GM04503 (cell line): Measurements from ENCODE around the gene PPID.
A peak's percentile ranks its signal among the peaks of the same experiment; 100 is the strongest.
"Not testable (repeated sequence)": the region's sequence is repeated elsewhere in the genome, so short reads cannot be mapped to it uniquely, and the experiment has no call there.

Experiments used
- DNase-seq: peaks from one replicate; pipeline ENCODE4 v3.0.0-alpha.2; 2012; ENCODE audit warnings: low read depth

The PPID gene

DNA sequence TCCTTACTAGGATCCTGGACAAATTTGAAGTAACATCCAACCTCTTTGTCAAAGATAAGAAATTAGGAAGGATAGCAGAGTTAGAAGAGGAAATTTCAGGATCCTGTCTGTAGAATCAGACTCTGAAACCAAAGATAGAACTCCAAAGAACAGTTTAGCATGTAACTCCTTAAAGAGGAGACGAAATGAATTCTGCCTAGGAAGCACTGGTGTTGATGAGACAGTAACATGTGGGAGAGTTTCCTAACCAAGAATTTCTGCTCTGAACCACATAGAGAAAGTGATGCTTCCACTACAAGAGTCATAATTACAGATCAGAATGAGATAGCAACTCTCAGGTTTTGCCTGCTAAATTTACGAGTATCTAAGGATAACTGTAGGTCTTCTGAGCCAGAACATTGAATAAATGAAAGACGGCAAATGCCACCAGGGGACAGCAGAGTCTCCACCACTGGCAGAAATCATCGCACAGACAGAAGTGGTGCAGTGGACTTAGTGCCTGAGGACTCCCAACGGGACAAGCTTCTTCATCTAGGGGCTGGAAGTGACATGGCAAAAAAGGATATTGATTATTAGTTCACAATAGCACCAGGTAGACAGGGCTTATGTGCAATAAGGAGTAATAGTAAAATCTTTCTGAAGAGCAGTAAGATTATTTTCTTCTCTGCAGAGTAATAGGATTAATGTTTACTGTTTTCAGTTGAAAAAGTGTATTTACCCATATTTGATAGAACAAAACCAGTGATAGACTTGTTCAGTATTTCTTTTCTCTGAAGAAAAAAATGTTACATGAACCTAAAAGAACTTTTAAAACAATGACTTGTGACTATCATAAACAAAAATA, 6.7 kb upstream of the PPID start:
- no peak for DNase-seq

DNA sequence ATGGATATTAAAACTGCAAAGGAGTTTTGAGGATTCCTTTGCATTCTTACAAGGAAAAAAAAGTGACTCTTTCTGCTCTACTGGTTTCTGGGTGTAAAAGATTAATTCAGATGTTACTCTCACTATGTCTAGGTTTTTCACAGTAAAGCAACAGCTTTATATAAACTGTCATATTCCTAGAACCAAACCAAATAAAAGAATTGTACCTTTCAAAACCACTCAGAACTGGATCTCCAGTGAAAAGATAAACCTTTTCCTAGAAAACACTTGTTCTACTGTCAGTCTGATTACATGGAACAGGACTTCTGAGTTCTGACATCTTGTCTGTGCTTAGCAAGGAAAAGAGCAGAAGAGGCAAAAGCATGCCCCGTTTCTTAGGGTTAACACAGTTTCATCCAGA, 5.0 kb upstream of the PPID start:
- no peak for DNase-seq

DNA sequence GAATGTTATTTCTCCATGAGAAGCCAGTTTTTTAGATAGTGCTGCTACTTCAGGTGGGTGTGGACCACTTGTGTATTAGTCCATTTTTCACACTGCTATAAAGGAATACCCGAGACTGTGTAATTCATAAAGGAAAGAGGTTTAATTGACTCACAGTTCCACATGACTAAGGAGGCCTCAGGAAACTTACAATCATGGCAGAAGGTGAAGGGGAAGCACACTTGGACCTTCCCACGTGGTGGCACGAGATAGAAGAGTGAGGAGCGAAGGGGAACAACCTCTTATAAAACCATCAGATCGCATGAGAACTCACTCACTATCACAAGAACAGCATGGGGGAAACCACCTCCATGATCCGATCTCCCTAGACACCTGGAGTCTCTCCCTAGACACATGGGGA, 3.4 kb upstream of the PPID start:
- DNase-seq: no peak

DNA sequence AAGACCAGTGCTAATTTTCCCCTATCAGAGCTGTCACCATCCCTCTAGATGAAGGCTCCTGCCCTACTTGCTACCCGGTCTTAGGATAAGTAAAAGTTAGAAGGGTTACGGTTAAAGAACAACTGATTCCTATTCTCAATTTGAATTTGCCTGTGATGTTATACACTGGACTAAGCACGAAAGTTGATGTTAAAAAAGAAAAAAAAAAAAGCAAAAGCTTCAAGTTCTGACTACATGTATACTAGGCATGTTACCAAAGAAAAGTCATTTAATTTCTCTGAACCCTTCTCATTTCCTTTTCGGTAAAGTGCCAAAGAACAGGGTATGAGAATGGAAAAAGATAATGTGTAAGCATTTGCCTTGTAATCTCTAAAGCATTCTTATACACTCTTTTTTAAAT, 1.4 kb upstream of the PPID start:
- DNase-seq: no peak

DNA sequence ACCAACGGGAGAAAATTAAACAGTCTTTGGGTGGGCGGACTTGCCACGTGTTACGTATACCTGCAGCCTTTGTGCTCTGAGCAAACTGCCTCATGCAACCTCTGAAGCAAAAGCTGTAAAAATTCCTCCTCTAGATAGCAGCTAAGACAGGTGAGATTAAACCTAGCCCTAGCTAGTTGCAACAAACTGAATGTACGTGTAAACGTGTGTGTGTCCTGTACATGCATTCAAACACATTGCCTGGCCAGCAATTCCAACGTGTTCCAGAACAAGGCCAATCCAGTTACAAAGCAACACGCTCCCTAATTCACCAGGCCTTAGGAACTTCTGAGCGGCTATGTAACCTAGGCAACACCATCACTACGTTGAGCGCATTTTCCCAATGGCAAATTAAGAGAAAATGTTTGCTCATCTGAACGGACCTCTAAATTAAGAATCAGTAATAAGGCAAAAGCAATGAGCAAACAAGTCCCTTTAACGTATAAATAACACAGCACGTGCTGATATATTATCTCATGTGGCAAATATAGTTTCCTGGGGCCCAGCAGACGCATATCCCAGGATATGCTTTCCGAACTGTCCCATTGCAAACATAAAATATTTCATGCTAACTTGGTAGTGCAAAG, 792 bp downstream of the PPID start:
- DNase-seq: no peak

DNA sequence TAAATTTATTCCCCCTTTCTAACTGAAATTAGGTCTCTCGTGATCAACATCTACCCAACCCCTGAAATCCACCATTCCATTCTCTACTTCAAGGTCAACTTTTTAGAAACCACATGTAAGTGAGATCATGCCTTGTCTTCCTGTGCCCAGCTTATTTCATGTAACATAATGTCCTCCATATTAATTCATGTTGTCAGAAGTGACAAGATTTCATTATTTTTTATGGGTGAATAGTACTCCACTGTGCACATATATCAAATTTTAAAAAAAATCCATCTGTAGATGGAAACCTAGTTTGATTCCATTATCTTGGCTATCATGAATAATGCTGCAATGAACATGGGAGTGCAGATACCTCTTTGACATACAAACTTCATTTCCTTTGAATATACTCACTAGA, 1.5 kb downstream of the PPID start:
- no peak for DNase-seq

DNA sequence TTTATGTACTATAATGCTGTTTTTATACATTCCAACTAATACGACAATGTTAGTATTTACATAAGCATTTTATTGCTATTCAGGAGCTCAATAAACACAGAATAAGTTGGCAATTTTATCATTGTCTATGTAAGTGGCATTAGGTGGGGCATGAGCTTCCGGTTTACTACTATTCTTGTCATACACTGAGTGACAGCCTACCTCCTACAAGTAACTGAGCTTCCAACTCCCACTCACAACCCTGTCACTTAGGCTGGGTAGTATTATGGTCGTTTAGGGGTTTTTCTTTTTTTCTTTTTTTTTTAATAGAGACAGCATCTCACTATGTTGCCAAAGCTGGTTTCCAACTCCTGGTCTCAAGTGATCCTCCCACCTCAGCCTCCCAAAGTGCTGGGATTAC, 7.4 kb downstream of the PPID start:
- no peak for DNase-seq

DNA sequence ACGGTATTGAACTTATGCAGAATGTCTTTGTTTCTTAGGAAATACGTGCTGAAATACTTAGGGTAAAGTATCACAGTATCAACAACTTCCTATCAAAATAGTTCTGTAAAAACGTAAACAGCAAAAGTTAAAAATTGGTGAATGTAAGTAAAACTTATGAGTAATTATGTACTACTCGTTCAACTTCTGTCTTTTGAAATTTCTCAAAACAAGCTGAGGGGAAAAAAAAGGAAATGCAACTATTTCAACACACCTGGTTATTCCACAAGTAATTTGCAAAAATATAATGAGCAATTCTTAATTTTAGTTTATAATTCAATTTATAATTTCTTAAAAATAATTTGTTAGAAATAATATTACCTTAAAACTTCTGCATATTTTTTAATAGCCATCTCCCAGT, 8.3 kb downstream of the PPID start:
- DNase-seq: no peak

DNA sequence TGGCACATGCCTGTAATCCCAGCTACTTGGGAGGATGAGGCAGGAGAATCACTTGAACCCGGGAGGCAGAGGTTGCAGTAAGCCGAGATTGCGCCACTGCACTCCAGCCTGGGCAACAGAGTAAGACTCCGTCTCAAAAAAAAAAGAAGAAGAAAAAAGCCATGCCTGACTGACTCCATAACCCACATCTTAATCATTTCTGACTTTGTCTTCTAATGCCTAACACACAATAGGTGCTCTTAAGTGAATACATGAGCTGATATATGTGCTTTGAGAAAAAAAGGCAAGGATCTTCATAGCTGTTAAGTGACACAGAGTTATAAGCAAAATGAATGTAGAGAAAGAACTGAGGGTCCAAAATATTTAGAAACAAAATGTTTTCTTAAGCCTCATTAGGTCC, 10.6 kb downstream of the PPID start:
- not testable (repeated sequence) for DNase-seq

DNA sequence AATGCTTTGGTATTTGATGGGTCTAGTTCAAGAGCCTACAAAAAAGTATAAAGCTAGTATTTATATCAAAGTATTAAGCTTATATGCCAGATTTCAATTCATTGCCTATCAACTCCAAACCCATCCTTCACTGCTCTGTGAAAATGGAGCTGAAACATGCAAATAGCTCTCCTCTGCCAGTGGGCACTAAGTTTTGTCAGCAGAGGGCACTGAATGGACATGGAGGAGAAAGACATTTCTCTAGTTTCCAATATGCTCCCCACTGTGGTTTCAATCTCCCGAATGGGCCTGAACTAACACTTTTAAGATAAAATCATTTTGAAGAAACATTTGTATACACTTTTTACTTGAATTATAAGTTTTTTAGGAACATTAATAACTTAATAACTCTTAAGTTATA, 12.4 kb downstream of the PPID start:
- DNase-seq: no peak

DNA sequence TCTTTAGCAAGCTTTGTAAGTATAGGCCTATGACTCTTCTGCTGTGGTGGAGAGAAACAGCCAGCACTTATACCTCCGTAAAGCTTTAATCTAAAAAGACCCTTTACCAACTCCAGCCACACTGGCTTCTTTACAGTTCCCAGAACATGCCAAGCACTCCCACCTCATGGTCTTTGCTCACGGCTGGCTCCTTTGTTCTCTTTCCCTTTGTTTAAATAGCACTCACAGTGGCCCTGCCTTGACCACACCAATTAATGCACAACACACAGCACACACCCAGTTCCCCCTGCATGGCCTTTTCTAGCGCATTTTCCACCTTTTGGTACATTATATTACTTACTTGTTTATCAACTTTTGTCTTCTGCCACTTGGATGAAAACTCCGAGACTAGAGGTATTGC, 18.9 kb downstream of the PPID start:
- DNase-seq: no peak

DNA sequence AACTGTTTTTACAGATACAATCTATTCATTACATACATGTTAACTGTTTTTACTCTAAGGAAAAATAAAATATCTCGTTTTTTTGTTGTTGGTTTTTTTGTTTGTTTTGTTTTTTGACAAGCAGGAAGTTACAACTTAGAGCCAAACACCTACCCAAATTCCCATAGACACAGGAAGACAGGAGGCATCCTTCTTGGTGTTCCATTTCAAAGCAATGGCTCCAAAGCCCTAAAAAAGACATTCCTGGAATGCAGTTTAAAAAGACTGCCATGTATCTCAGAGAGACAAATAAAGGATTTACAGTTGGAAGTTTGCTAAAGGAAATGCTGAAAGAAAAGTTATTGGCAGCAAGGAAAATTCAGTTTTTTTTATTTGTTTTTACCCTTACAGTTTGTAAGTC, 34.4 kb downstream of the PPID start:
- DNase-seq: no peak

DNA sequence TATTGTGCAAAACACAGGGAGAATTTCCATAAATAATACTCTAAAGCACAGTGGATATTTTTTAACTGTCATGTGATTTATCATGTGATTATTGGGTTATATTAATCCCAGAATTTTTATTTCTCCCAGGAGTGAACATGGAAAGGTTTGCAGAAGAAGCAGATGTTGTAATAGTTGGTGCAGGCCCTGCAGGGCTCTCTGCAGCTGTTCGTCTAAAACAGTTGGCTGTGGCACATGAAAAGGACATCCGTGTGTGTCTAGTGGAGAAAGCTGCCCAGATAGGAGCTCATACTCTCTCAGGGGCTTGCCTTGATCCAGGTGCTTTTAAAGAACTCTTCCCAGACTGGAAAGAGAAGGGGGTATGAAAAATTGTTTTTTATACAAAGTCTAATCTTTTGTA, 41.1 kb downstream of the PPID start:
- DNase-seq: no peak

DNA sequence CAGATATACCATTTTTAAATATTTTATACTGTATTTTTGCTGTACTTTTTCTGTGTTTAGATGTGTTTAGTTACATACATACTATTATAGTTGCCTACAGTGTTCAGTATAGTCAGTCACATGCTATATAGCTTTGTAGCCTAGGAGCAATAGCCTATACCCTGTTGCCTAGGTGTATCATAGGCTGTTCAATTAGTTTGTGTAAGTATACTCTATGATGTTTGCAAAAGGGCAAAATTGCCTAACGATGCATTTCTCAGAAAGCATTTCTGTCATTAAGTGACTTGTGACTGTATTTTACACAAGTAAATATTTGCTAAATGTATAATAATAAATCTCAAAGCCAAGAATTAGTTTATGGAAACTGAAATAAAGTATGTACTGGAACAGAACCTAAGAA, 41.6 kb downstream of the PPID start:
- DNase-seq: no peak

DNA sequence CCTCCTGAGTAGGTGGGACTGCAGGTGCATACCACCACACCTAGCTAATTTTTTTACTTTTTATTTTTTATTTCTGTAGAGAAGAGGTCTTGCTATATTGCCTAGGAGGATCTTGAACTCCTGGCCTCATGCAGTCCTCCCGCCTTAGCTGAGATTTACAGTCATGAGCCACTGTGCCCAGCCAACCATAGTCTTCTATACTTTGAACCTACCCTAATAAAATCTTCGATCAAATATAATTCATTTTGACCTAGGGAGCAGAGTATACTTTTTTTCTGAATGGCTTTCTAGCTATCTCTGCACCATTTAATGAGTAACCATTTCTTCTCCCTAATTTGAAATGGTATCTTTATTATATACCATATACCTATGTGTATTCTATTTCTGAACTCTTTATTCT, 44.4 kb downstream of the PPID start:
- DNase-seq: no peak

DNA sequence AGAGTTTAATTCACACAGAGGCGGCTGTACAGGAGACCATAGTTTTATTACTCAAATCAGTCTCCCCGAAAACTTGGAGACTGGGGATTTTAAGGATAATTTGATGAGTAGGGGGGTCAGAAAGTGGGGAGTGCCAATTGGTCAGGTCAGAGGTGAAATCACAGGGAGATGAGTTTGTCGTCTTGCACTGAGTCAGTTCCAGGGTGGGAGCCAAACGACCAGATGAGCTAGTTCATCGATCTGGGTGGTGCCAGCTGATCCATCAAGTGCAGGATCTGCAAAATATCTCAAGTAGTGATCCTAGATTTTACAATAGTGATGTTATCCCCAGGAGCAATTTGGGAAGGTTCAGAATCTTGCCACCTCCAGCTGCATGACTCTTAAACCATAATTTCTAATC, 47.1 kb downstream of the PPID start:
- DNase-seq: no peak

DNA sequence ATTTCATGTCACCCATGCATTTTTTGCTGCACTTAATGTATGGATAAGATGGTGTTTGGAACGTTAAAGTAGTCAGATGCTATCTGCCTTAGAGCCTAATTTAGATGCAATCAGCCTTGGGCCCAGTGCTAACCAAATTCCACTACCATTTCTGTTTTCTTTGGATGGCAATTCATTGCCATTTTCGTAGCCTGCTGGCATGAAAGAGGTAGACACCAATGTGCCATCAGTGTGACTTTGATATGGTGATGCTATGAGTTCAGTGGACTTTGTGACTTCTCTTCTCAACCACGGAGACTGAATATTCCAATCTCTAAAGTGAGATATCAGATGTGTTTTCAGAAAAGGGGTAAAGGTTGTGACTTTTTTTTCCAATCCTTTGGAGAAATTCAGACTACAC, 49.6 kb downstream of the PPID start:
- DNase-seq: no peak

DNA sequence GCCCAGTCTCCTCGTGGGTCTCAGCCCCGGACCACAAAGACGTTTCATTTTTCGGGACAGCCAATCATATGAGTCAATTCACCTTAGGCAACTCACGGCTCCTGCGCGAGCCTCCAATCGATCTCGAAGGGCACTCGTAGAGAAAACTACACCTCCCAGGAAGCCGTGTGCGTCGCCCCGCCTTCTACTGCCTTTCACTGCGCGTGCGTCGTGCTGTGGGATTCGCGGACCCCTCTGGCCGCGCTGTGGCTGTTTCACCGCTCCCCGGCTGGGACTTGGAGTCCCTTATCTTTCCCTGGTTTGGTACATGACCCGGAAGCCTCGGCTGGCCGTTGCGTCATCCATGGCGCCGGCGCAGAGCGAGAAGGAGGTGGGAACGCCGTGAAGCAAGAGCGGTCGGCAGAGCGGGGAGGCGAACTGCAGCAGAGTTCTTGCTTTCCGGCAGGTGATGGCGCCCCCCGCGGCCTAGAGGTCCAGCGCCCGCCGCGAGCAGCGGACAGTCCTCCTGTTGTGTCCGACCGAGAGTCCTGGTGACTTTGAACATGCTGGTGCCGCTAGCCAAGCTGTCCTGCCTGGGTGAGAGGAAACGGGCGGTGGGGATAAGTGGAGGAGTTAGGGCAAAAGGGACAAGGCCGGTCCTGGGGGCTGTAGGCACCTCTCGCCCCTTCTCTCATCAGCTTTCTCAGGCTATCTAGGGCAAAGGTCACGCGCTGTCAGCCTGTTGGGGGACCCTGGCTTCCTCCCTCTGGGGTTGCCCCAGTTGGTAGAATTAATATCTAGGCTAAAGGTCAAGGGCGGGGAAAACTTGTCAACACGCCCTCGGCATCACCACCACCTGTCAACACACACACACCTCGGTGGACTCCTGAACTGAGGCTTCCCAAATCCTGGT, 51.0 kb downstream of the PPID start, which contains the start of gene ETFDH:
ETFDH (plus strand) TSS at position 382 of the 892 bp plus-strand sequence; CDS start at position 543, 161 bp downstream.
- DNase-seq: peak; percentile 97

DNA sequence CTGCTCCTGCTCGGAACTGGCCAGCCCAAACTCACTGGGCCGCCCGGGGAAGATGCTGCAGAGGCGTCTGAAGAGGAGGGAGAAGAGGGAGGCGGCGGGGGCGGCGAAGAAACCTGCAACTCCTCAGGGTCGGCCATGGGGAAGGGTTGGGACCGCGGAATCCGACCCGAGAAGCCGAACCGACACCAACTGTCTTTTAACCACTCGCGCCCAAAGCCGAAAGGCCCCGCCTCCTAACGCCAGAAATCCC, 51.6 kb downstream of the PPID start, which contains the start of gene C4orf46:
C4orf46 (minus strand) TSS at position 223 of the 250 bp plus-strand sequence; CDS start at position 137, 86 bp downstream.
- no peak for DNase-seq

DNA sequence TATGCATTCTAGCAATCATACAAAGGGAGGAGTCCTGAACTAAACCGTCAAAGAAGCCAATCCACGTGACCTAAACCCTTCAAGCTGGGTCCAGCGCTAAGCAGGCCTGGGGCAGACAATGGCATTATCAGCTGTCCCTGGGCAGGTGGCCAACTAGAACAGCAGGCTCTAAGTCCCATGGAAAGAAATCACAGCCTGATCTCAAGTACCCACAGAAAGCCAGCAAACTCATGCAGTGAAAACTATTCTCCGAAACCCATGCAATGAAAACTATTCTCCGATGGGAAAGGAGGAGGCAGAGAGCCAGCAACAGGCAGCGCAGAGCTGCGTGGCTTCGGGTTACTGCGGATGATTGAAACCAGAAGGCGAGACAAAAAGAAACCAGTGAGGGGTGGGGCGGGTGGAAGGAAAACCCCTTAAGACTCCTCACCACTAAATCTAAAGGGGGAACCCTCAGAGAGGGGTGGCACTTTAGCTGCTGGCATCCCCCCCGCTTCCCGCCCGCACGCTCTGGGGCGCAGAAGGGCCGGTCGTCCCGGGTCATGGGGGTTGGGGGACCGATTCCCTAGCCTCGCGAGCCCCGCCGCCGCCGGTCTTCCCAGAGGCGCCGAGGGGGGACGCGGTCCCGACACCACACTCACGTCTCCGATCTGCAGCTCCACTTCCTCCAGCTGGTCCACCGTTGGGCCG, 52.1 kb downstream of the PPID start:
- DNase-seq: peak; percentile 50

DNA sequence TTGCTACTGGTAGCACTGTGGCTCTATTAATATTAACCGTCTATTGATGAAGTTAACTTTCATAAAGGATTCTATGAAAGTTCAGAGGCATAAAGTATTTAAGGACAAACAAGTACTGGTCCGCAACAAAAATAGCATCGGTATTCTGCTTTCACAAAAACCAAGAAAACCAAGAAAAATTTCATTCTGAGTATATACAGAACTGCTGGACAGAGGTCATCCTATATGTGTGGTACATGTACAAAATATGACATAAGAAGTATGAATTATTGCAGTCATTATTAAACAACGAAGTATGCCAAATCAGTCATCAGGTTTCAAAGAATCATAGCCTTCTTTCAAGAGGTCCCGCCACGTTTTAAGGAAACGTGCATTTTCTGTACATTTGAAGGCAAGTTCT, 53.9 kb downstream of the PPID start:
- DNase-seq: no peak

DNA sequence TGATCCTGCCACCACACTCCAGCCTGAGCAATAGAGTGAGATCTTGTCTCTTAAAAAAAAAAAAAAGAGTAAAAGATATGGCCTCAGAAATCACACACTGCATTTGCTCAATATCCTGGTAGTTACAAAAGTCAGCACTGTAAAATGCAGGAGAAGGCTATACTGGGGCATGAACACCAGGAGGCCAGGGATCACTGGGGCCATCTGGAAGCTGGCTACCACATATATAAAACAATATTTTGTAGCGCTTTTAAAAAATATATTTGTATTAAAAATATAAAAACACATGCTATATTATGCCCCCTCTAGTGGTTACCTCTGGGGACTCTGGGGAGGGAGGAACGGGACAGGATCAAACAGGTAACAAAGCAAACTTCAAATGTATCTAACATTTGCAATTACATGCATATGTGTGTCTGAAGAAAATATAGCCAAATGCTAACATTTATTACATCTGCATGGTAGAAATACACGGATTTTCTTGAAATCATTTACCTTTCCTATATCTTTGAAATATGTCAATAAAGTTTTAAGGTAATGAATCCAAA, 55.5 kb downstream of the PPID start:
- no peak for DNase-seq
